Transverse colon (tissue), 3 donors: ENCODE results near the gene CACNA2D4.

Experiments
- EP300 ChIP-seq: sonication (generic); formaldehyde crosslinking; IDR thresholded peaks from one replicate; pipeline ENCODE4 v1.6.1; 2017; ENCODE audit warnings: antibody characterized with exemption, low read depth
- POLR2A ChIP-seq: fragments of 450-650 bp; IDR thresholded peaks from one replicate; pipeline ENCODE4 v1.6.1; 2016; ENCODE audit warnings: antibody characterized with exemption, mild to moderate bottlenecking, moderate library complexity
- TF ChIP-seq, protein P1 (sequence below), 5 experiments: fragments of 200-600 bp in 3 of 5; fragments of 450-650 bp in 2 of 5; sonication (generic) in 3 of 5; IDR thresholded peaks; 1 replicate in 2 of 5; 2 replicates in 3 of 5; pipeline ENCODE4 v1.5.1; 2016 to 2017; ENCODE audit warnings: antibody characterized with exemption in 5 of 5, inconsistent platforms in 3 of 5, mild to moderate bottlenecking in 2 of 5, moderate library complexity in 1 of 5

DNA sequence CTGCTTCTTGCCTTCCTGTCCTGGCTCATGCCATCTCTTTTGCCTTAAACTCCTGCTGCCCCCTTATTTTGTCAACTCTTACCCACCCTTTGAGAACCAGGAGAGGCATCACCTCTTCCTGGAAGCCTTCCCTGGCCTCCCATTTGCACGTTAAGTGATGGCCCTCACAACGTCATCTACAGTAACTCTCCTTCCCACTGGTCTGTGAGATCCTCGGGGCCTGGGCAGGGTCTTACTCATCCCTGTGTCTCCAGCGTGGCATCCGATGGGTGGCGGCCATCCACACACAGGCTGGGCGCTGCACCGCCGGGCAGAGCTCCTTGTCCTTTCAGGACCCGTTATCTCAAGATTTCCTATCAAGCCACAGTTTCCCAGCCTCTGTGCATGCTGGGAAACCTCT is 16.8 kb upstream of the CACNA2D4 start:
- TF ChIP-seq, protein P1, sequence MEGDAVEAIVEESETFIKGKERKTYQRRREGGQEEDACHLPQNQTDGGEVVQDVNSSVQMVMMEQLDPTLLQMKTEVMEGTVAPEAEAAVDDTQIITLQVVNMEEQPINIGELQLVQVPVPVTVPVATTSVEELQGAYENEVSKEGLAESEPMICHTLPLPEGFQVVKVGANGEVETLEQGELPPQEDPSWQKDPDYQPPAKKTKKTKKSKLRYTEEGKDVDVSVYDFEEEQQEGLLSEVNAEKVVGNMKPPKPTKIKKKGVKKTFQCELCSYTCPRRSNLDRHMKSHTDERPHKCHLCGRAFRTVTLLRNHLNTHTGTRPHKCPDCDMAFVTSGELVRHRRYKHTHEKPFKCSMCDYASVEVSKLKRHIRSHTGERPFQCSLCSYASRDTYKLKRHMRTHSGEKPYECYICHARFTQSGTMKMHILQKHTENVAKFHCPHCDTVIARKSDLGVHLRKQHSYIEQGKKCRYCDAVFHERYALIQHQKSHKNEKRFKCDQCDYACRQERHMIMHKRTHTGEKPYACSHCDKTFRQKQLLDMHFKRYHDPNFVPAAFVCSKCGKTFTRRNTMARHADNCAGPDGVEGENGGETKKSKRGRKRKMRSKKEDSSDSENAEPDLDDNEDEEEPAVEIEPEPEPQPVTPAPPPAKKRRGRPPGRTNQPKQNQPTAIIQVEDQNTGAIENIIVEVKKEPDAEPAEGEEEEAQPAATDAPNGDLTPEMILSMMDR (IDR thresholded peaks at IDR 0.05), result no peak
- TF ChIP-seq POLR2A, result no peak
- TF ChIP-seq EP300, result no peak
